HG02943 (cell line): ENCODE data around the gene DIP2C.

Experiments used
- ATAC-seq: cut with Tn5 transposase; IDR thresholded peaks from one replicate; pipeline ENCODE4 v1.9.1; 2021; ENCODE audit warnings: mild to moderate bottlenecking, low read depth, moderate library complexity; ENCODE audit not compliant: unreplicated experiment

The DIP2C gene

DNA sequence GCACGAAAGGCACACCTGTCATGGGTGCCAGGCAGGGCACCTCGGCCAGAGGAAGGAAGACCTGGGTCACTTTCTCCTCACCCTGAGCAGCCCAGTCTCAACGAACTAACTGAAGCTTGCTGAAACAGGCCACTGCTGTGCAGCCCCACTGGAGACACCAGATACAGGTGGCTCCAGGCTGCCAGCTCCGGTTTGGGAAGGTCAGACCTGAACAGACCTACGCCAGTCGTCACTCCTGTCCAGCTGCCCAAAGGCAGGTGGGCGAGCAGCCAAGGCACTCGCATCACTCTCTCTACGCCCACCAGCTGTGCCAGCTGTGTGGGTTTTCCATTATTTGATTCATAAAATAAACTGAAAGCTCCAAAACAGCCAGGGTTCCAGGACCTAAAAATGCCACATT is 298.2 kb downstream of the DIP2C start:
- ATAC-seq: no peak

- ATAC-seq: no peak
These were observed 298.9 kb downstream of the DIP2C start for GRCh38 chr10:390449-391100.

GRCh38 chr10:389836-390448 is 299.5 kb downstream of the DIP2C start:
- no peak for ATAC-seq

GRCh38 chr10:389261-389790 is 300.1 kb downstream of the DIP2C start:
- ATAC-seq: no peak

DNA sequence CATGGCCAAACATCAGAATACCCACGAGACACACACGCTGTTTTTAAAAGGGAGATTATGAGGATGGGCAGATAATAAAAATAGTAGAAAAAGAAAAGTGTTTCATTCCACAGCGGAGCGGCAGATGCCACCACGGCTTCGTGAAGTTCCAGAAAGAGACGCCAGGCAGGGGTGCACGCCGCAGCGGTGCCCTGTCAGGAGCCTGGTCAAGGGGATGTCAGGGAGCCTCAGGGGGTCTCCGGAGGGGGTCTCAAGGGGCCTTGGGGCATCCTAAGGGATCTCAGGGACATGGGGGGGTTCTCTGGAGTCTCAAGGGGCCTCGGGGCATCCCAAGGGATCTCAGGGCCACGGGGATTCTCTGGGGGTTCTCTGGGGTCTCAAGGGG is 300.8 kb downstream of the DIP2C start:
- ATAC-seq: no peak

GRCh38 chr10:387909-388660 is 301.4 kb downstream of the DIP2C start:
- no peak for ATAC-seq

- no peak for ATAC-seq
These were observed 301.9 kb downstream of the DIP2C start for GRCh38 chr10:387593-387891.

DNA sequence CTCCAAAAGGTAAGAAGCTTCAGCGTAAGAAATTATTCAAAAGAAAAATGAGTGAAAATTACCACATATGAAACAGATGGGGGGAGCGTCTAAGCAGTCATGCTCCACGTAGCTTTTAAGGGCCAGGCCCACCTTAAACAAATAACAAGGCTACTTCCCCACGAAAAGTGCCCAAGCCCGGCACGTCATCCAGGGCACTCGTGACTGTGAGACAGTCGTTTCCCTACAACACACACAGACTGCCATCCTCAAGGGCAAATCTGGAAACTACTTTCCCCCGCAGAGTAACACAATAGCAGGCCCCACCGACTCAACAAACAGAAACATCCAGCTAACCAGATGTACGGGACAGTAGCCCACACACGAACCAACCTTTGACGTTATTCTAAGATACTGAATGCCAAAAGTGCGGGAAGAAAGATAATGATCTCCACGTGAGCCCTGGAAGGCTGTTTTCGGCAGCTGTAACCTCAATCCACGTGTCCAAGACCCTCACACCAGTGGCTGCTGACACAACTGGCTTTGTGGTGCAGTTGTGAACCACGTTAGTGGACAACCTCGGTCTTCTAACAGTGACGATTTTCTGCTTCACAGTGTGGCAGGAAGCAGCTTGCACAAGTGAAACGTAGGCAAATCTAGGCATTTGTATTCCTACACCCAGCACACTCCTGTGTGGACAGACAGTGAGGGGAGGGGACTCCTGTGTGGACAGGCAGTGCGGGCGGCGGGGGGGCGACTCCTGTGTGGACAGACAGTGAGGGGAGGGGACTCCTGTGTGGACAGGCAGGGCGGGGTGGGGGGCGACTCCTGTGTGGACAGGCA is 302.5 kb downstream of the DIP2C start:
- ATAC-seq: no peak

DNA sequence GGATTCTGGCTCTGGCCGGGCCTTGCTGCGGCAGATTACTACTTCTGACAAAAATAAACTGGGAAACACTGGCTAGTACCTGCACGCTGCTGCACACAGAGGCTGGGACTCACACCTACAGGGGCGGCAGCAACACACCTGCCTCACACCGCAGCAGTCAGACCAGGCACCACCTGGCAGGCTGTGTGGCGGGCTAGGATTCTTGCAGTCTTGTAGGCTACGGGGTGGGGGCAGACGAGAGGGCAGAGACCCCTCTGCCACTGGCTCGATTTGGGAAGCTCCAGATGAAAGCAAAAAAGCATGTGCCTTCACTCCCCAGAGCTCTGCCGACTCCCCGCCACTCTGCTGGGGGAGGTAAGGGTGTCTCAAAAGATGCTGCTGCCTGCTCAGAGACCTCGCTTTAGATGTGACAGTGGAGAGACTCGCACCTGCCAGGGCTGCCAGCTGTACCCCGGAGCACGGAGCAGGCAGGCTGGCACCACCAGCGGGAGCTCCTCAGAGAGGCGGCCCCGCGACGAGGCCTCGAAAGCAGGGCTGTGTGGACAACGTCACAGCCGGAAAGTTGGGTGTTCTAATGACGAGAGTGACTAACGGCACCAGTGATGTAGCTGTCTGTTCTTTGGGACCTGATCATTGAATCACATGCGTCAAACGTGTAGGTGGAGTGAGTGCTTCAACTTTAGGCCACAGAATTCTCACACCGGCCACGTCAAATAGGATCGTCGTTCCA is 303.7 kb downstream of the DIP2C start:
- no peak for ATAC-seq

DNA sequence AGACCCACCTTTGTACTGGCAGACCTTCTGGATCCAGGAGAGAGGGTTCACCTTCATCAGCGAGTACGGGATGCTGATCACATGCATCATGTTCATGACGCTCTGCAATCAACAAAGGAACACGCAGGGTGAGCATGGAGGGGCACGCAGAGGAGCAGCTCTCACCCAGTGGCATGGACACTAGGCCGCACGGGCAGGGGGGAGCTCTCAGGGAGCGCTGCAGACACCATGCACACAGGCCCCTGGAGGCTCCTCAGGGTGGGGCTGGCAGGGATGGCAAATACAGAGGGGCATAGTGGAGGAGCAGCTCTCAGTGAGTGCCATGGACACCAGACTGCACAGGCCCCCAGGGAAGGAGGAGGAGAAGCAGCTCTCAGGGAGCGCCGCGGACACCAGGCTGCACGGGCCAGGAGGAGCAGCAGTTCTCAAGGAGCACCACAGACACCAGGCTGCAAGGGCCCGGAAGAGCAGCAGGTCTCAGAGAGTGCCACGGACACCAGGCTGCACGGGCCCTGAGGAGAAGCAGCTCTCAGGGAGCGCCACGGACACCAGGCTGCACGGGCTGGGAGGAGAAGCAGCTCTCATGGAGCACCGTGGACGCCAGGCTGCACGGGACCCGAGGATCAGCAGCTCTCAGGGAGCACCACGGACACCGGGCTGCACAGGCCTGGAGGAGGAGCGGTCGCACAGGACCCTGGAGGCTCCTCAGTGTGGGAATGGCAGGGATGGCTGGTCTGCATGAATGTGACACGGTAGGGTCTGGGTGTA is 304.7 kb downstream of the DIP2C start:
- ATAC-seq: no peak

DNA sequence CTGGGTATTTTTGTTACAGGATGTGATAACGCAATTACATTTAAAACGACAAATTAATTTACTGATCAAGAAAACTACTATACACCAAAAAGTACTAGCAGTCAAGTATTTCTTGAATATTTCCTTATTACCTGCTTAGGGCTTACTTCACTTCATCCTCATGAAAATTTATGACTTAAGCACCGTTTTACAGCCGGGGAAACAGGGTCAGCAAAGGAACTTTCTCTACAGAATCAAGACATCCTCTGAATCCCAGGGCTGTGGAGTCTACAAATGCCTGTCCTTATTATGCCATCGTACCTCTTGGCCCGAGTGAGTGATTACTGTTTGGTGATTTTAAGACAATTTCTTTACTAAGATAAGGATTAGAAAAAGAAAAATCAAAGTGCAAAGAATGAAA is 305.9 kb downstream of the DIP2C start:
- ATAC-seq: no peak

GRCh38 chr10:381805-382204 is 307.7 kb downstream of the DIP2C start:
- no peak for ATAC-seq

- no peak for ATAC-seq
These were observed 308.1 kb downstream of the DIP2C start for GRCh38 chr10:381346-381745.

GRCh38 chr10:380313-380940 is 309.0 kb downstream of the DIP2C start:
- ATAC-seq: no peak

DNA sequence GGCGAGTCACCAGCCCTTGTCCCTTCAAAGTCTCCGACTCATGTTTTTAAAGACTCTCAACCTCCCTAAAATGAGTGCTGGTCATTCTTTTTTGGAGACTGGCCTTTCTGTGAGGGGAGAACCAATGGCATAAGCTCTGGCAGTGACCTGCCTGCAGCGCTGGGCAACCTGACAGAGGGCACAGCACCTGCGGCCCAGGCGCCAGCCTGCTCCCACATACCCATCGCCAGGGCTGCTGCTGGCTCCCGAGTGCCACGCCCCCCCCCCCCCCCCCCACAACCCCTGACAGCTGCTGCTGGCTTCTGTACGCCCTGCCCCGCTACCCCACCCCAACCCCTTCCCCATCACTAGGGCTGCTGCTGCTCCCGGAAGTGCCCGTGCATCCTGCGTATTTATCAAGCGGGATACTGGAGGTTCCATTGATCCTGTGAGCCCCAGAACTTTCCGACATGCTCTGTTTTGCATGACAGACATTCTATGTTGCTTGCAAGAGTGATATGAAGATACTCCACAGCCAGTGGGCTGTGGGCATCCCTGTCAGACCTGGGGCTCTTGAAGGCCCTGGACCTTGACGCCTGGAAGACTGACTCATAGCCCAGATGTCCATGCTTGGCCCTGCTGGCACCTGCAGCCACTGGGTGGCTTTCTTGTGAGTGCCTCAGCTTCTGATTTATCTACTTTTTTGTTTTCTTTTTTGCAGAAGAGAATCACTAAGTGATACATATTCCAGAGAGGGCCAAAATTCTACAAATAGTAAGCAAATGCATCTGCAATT is 310.4 kb downstream of the DIP2C start:
- ATAC-seq: no peak

DNA sequence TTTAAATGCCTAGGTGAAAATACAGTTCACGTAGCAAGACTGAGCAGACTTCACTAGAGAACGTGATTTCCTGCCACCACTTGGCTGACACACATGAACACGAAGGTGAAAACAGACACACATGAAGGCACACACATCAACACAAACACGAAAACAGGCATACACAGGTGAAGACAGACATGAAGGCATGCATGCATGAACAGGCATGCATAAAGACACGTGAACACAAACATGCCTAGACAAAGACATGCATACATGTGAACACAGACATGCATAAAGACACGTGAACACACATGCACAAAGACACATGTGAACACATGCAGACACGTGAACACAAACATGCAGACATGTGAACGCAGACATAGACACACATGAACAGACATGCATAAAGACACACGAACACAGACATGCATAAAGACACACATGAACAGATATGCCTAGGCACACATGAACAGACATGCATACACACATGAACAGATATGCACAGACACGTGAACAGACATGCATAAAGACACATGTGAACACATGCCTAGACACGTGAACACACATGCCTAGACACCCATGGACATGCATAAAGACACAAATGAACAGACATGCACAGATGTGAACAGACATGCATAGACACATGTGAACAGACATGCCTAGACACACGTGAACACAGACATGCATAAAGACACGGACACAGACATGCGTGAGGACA is 311.1 kb downstream of the DIP2C start:
- no peak for ATAC-seq

- no peak for ATAC-seq
These were observed 312.2 kb downstream of the DIP2C start for GRCh38 chr10:377228-377627.
